KBM-7 (cell line): ENCODE measurements around the gene OTUD4.
"Not testable (repeated sequence)": the region's sequence is repeated elsewhere in the genome, so short reads cannot be mapped to it uniquely, and the experiment has no call there.

Experiments
- DNase-seq: peaks from one replicate; pipeline ENCODE4 v3.0.0-alpha.2; 2015
- in situ Hi-C: fragments of 300-500 bp; cut with MboI; formaldehyde crosslinking; loops from 2 replicates; pipeline ENCODE4 v1.14.3; 2020; ENCODE audit warnings: low sequenced_read_pairs, low pct_unique_long_range_greater_than_20kb, mixed read lengths

The OTUD4 gene, protein sequence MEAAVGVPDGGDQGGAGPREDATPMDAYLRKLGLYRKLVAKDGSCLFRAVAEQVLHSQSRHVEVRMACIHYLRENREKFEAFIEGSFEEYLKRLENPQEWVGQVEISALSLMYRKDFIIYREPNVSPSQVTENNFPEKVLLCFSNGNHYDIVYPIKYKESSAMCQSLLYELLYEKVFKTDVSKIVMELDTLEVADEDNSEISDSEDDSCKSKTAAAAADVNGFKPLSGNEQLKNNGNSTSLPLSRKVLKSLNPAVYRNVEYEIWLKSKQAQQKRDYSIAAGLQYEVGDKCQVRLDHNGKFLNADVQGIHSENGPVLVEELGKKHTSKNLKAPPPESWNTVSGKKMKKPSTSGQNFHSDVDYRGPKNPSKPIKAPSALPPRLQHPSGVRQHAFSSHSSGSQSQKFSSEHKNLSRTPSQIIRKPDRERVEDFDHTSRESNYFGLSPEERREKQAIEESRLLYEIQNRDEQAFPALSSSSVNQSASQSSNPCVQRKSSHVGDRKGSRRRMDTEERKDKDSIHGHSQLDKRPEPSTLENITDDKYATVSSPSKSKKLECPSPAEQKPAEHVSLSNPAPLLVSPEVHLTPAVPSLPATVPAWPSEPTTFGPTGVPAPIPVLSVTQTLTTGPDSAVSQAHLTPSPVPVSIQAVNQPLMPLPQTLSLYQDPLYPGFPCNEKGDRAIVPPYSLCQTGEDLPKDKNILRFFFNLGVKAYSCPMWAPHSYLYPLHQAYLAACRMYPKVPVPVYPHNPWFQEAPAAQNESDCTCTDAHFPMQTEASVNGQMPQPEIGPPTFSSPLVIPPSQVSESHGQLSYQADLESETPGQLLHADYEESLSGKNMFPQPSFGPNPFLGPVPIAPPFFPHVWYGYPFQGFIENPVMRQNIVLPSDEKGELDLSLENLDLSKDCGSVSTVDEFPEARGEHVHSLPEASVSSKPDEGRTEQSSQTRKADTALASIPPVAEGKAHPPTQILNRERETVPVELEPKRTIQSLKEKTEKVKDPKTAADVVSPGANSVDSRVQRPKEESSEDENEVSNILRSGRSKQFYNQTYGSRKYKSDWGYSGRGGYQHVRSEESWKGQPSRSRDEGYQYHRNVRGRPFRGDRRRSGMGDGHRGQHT

DNA sequence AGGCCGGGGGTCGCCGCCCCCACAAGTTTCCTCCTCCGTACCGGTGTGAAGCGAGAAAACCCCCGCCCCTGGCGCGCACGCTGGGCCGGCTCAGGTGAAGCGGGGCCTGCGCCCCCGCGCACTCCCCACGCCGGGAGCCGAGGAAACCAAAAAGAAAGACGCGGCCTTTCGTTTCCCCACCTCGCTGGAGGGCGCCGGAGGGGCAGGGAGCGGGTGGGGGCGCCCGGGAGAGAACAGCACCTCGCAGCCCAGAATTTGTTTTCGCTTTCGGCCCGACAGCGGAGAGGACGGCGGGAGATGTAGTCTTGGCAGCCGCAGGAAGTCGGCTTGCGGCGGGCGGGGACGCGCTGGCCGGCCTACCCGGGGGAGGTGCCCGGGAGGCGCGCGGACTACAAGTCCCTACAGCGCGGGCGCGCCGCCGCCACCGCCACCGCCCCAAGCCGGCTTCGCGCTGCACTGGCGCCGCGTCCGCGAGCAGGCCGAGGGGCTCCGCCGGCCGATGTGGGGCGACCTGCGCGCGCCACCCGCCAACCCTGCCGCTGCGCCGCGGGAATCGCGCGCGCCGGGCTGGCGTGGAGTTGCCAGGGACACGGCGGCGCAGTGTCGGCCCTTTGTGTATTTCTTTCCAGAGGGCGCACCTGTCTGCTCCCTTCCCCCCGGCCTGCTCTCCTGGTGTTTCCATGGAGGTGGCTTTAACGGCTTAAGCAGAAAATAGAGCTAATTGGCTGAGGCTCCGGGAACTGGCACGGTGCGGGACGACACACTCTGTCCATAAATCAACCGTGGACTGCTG is at the start of gene OTUD4:
Gene OTUD4 (minus strand): TSS at position 292 of the 793 bp plus-strand sequence. CDS start 616 bp downstream, outside the sequence.
- in situ Hi-C loops: no loop called here
- peak; percentile 95 for DNase-seq

DNA sequence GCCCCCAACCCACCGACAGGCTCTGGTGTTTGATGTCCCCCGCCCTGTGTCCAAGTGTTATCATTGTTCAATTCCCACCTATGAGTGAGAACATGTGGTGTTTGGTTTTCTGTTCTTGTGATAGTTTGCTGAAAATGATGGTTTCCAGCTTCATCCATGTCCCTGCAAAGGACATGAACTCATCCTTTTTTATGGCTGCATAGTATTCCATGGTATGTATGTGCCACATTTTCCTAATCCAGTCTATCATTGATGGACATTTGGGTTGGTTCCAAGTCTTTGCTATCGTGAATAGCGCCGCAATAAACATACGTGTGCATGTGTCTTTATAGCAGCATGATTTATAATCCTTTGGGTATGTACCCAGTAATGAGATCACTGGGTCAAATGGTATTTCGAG is 42.8 kb upstream of the OTUD4 start:
- DNase-seq, in situ Hi-C loops: not testable (repeated sequence)

DNA sequence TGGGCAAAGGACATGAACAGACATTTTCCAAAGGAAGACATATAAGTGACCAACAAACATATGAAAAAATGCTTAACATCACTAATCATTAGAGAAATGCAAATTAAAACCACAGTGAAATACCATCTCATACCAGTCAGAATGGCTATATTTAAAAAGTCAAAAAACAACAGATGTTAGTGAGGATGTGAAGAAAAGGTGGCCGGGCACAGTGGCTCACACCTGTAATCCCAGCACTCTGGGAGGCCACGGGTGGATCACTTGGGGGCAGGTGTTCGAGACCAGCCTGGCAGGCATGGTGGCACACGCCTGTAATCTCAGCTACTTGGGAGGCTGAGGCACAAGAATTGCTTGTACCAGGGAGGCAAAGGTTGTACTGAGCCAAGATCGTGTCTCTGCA is 41.1 kb upstream of the OTUD4 start:
- DNase-seq, in situ Hi-C loops: not testable (repeated sequence)

DNA sequence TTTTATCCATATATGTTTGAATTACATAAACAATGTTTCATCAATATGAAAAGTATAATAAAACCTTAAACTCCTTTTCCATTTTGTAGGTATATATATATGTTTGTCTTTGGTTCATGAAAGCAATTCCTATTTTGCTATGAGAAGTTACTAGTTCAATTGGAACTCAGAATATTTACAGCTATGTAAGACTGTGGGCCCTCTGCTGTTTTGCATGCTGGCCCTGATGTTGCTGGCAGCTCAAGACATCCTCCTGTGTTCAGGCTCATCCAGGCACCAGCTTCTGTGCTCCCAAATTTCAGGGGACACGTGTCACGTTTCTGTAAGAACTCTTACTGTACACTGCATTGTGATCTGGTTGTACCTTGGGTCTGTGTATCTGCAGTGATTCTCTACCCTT is 38.7 kb upstream of the OTUD4 start:
- no peak for DNase-seq
- in situ Hi-C loops: no loop called here

DNA sequence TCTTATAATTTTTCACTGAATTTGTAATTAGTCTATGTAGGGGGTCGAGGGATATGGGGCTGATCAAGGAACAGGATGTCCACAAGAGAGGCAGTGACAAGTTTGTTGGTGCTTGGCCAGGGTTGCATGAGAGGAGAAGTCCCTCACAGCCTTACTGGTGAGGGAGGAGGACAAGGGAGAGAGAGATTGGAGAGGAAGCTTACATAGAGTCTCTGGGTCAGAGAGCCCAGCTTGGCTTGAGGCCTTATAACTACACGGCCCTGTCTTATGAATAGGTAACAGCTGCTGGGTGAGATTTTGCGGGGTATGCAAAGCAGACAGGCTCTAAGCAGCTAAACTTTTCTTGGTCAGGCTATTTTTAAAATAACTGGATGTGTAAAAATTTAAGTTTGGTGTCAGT is 37.9 kb upstream of the OTUD4 start:
- no peak for DNase-seq
- in situ Hi-C loops: no loop called here

DNA sequence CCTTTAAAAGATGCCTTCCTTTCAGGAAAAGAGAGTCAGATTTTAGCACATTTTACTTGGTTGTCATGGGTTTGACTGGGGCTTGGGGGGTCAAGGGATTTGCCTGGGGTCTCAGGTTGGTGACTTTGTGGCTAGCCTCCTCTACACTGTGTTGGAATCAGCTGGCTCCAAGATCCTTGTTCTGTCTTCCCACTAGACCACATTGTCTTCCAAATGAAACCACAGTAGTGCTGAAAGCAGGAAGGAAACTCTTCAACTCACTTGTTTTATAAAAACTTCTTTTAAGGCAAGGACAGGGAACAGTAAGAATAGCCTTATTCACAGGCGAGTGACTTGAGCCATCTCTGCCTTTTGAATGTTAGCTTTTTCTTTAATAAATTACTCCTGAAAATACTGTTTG is 37.0 kb upstream of the OTUD4 start:
- peak; percentile 41 for DNase-seq
- in situ Hi-C loops: no loop called here

DNA sequence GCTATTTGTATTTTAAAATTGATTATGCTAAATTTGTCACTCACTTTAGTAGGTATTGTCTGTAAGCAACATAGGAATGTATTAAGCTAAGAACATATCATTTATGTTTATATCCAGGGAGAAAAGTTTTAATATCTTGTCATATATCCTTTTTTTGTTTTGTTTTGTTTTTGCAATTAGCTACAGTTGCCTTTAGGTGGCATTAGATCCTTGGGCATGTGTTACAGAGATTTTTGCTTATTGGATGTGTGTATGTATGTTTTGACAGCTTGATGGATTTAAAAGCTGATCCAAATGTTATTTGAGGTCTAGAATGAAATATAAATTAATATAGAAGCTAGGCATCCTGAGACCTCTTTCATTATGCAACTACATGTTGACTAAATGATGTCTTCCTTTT is 36.1 kb upstream of the OTUD4 start:
- in situ Hi-C loops: no loop called here
- DNase-seq: peak; percentile 34

DNA sequence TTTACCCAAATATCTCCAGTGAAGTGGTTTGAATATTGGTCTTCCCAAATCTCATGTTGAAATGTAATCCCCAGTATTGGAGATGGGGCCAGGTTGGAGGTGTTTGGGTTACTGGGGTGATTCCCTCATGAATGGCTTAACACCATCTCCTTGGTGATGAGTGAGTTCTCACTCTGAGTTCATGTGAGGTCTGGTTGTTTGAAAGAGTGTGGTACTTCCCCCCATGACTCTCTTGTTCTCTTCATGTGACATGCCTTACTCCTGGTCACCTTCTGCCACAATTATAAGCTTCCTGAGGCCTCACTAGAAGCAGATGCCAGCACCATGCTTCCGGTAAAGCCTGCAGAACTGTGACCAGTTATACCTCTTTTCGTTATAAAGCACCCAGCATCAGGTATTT is 32.9 kb upstream of the OTUD4 start:
- in situ Hi-C loops: no loop called here
- no peak for DNase-seq

DNA sequence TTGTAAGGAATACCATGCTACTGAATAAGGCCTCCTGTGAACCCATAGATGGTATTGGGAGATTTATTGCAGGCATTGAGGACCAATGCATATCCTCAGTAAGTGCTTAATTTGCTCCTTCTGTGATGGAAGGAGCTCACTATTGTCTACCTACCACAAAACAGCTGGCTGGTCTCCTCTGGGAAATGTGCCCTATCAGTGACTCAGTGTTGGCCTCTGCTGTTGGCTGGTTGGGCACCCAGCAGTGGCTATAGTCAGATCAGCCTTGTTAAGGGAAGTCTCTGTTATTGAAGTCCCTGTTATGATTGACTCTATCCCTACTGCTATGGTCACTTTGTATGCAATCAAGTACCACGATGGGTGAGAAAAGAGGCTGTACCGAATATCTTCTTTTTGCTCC is 27.5 kb upstream of the OTUD4 start:
- in situ Hi-C loops: no loop called here
- no peak for DNase-seq

DNA sequence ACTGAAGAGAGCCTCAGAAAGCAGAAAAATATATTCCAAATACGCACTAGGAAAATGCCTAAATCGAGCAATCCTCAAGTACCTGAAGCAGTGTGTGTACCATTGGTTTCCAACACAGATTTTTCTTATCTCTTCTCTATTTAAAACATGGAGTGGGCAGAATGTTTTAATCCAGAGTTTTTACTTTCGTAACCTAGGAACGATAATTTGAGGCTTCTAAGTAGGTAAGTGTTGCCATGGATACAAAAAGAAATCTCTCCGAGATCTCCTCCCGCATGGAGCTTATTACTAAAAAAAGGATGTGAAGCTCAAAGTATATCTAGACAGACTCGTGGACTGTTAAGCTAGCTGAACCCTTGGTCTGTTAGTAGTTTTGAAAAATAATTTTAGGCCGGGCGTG is 23.0 kb upstream of the OTUD4 start:
- no peak for DNase-seq
- in situ Hi-C loops: no loop called here

DNA sequence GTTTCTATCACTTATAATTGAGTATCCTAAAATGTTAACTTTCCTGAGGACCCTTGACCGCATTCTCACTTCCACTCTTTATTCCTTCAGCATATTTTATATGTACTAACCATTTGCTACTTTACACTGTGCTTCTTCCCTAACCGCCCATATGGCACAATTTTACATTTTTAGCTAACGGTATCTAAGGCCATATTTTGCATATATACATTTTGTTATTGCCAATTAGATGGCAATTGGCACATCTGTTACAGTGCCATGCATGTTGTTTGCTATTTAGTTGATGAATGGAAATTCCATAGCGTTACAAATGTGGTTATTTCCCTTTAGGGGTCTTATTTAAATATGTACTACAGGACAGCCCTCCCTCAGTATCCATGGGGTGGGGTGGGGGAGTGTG is 20.0 kb upstream of the OTUD4 start:
- in situ Hi-C loops: no loop called here
- no peak for DNase-seq

DNA sequence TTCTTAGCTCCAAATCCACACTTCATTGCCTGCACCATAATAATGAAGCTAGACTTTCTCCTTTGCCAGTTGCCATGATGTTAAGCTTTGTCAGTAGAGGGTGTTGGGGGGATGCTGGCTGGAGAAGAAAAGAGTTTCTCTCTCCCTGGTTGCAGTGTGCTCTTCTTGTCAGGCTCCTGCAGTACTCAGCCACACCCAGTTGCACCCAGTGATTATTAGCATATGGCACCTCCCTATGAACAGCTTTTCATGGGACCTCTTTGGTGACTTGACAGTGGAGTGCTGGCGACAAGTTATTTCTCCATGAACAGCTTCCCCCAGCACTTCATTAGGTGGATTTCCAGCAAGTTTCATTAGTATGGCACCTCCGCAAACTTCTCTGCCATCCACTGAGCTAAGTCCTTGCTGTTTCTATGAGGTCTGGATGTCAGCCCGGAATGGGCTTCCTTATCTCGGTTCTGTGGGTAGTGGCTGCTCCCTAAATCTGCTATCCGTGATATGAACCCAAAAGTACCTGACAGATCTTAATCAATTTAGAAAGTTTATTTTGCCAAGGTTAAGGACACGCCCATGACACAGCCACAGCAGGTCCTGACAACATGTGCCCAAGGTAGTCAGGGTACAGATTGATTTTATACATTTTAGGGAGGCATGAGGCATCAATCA is 18.8 kb upstream of the OTUD4 start:
- in situ Hi-C loops: no loop called here

DNA sequence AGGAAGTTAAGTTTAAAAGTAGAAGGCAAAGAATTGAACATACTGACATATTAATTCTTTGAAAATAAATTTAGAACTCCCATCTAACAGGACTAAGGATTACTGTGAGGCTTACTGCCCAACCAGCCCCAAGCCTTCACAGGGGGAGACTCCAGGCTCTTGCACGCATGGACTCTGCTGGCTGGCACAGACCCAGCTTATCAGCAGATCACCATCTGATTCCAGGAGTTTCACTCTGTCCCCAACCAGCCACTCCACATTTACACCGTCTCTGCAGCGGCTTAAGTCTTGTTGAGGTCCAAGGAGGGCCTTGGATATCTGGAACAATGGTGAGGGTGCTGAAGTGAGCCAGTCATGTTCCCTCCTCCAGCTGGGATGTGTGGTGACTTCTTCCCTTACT is 16.4 kb upstream of the OTUD4 start:
- in situ Hi-C loops: no loop called here

More for the DNA sequence above, 18.8 kb upstream of the OTUD4 start:
- no peak for DNase-seq

DNA sequence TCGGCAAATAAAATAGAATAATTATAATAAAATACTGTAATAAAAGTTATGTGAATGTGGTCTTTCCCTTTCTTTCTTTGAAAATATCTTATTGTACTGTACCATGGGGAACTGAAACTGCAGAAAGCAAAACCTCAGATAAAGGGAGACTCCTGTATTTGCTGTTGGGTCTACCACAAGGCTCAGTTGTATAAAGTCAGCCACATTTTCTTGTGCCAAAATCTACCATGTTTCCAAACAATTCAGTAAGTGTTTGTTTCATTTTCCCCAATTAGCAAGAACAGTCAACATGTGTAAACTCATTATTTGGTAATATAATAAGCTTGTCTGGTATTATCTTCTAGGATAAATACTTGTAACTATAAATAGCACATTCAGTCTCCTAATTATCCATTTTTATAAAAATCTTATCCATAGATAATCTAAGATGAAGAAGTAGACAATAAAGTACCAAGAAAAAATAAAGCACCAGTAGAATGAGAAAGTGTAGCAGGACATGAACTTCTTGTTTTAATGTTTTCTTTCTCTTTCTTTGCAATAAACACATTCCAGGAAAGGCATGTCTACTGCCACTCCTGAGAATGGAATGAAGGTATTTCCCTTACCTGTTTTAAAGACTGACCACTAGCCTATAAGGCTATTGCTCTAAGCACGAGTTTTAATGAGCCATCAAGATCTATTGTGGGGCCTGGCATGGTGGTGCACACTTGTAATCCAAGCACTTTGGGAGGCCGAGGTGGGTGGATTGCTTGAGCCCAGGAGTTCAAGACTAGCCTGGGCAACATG is 15.0 kb upstream of the OTUD4 start:
- in situ Hi-C loops: no loop called here
- DNase-seq: no peak

More for the DNA sequence above, 16.4 kb upstream of the OTUD4 start:
- DNase-seq: no peak

DNA sequence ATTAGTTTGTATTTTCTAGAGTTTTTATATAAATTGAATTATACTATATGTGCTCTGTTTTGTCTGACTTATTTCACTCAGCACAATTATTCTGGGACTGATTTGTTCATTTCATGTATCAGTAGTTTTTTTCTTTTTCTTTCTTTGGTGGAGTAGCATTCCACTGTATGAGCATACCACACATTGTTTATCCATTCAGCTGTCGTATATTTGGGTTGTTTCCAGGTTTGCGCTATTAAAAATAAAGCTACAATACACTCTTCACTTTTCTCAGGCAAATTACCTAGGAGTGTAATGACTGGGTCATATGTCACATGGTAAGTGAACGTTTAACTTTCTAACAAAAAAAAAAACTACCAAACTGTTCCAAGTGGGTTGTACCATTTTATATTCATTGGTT is 9.6 kb upstream of the OTUD4 start:
- in situ Hi-C loops: no loop called here
- DNase-seq: no peak

DNA sequence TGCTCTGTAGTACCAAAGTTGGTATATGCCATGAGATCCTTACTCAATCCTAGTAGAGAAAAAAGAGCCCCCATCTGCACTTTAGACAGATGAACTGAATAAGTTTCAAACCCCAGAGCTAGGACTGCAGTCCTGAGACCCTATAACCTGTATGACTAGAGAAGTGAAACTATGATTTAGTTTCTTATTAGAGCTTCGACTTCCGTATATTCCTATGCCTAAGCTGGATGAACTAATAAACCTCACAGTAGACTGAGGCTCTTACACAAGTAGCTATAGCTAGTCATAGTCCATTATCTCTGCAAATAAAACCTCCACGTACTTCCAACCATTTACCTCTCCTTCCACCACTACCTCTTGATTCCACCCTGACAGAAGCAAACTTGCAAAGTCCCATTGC is 6.3 kb upstream of the OTUD4 start:
- no peak for DNase-seq
- in situ Hi-C loops: no loop called here

DNA sequence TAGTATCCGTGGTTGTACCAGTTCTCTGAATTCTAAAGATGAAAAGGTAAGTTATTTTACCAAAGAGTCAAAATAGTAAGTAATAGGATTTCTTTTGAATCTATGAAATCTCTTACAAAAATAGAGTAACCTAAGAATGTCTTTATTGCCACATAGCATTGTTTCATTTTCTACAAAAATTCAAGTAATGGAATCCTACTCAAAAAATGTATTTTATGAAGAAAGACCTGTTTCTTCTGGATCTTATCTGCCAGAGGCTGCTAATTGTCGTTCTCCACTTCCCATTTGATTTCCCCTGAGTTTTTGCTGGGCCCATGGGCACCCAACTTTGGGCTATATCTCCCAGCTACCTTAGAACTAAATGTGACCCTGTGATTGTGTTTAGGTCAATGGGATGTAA is 3.2 kb upstream of the OTUD4 start:
- in situ Hi-C loops: no loop called here
- no peak for DNase-seq

DNA sequence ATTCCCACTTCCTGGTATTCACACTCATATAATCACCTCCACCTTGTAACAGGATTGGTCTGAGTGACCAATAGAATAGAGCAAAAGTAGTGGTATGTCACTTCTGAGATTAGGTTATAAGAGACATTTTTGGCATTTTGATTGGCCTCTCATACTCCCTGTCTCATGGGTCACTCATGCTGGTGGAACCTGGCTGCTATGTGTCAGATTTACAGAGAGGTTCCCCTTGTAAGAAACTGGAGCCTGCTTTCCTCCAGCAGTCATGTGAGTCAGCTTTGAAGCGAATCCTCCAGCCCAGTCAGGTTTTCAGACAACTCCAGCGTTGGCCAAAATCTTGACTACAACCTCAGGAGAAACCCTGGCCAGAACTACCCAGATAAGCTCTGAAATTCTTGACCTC is 2.6 kb upstream of the OTUD4 start:
- no peak for DNase-seq
- in situ Hi-C loops: no loop called here
